Stromal cell of bone marrow (primary cell): ENCODE results near the gene EEIG1.
A peak's percentile ranks its signal among the peaks of the same experiment; 100 is the strongest.

Experiments used
- DNase-seq: peaks from one replicate; pipeline ENCODE4 v3.0.0-alpha.2; 2012; ENCODE audit warnings: low read depth

Gene EEIG1

GRCh38 chr9:127959841-127960409 is 20.9 kb downstream of the EEIG1 start:
- DNase-seq, result no peak

GRCh38 chr9:127959398-127959797 is 21.4 kb downstream of the EEIG1 start:
- DNase-seq, result no peak

- no peak for DNase-seq
These were observed 22.1 kb downstream of the EEIG1 start for GRCh38 chr9:127958728-127959127.

GRCh38 chr9:127955294-127956015 is 25.3 kb downstream of the EEIG1 start:
- no peak for DNase-seq

GRCh38 chr9:127954831-127955293 is 25.9 kb downstream of the EEIG1 start:
- DNase-seq, result no peak

- DNase-seq, result no peak
These were observed 26.9 kb downstream of the EEIG1 start for GRCh38 chr9:127953768-127954505.

- DNase-seq, result no peak
These were observed 27.6 kb downstream of the EEIG1 start for GRCh38 chr9:127953154-127953553.

- no peak for DNase-seq
These were observed 30.1 kb downstream of the EEIG1 start for GRCh38 chr9:127950513-127951289.

GRCh38 chr9:127949827-127950512 is 30.8 kb downstream of the EEIG1 start:
- DNase-seq, result no peak

GRCh38 chr9:127947841-127948710 is 32.7 kb downstream of the EEIG1 start:
- DNase-seq, result no peak

- no peak for DNase-seq
These were observed 34.1 kb downstream of the EEIG1 start for GRCh38 chr9:127946728-127947127.

GRCh38 chr9:127945942-127946341 is 34.8 kb downstream of the EEIG1 start:
- no peak for DNase-seq

- no peak for DNase-seq
These were observed 35.5 kb downstream of the EEIG1 start for GRCh38 chr9:127945338-127945737.

- no peak for DNase-seq
These were observed 36.1 kb downstream of the EEIG1 start for GRCh38 chr9:127944586-127945218.

- peak; percentile 54 for DNase-seq
These were observed 37.1 kb downstream of the EEIG1 start for GRCh38 chr9:127943731-127944144.

GRCh38 chr9:127943011-127943662 is 37.7 kb downstream of the EEIG1 start:
- no peak for DNase-seq

GRCh38 chr9:127942216-127943010 is 38.4 kb downstream of the EEIG1 start:
- DNase-seq, result no peak

- DNase-seq, result no peak
These were observed 38.9 kb downstream of the EEIG1 start for GRCh38 chr9:127941961-127942215.
